K562 (cell line): ENCODE data around the gene CCDC69. TPM values are rescaled to one million over a fixed set of nuclear protein-coding genes. Genes with fewer than 3 reads are reported as not detected.

ENCODE experiments used
- BDP1 ChIP-seq: IDR thresholded peaks from 3 replicates; pipeline ENCODE4 v1.6.1; 2011; ENCODE audit not compliant: insufficient read length, insufficient read depth
- CREBBP ChIP-seq: IDR thresholded peaks from one replicate; pipeline ENCODE4 v1.6.1; 2012; ENCODE audit warnings: low read depth, mild to moderate bottlenecking, control low read depth, inconsistent platforms, low read length
- CSDE1 ChIP-seq, 2 experiments: fragments of 450-650 bp; IDR thresholded peaks; 2 replicates each; pipeline ENCODE4 v1.6.1; 2016; ENCODE audit warnings: mild to moderate bottlenecking in 1 of 2
- DMBX1 ChIP-seq: fragments of 250-450 bp; sonication (Bioruptor Pico); IDR thresholded peaks from 2 replicates; pipeline ENCODE4 v1.8.0; 2022; ENCODE audit warnings: inconsistent platforms, mild to moderate bottlenecking, moderate library complexity, borderline replicate concordance
- ETV1 ChIP-seq: fragments of 450-650 bp; conservative IDR thresholded peaks from 2 replicates; pipeline ENCODE4 v1.6.1; 2016; ENCODE audit warnings: missing genetic modification characterization, control low read depth, low read depth, missing compliant biosample characterization
- GATAD2A ChIP-seq: fragments of 450-650 bp; IDR thresholded peaks from 2 replicates; pipeline ENCODE4 v1.6.1; 2017
- HNRNPK ChIP-seq: fragments of 200-400 bp; formaldehyde crosslinking; IDR thresholded peaks from one replicate; pipeline ENCODE4 v1.6.1; 2018; ENCODE audit warnings: mild to moderate bottlenecking, low read depth, low read length; ENCODE audit not compliant: poor library complexity, severe bottlenecking
- KLF10 ChIP-seq: fragments of 250-450 bp; sonication (Bioruptor Pico); IDR thresholded peaks from 2 replicates; pipeline ENCODE4 v1.6.1; 2021; ENCODE audit warnings: matching md5 sums
- LEF1 ChIP-seq: fragments of 450-650 bp; IDR thresholded peaks from 2 replicates; pipeline ENCODE4 v1.6.1; 2016; ENCODE audit warnings: mild to moderate bottlenecking
- MBD2 ChIP-seq: sonication (generic); IDR thresholded peaks from 2 replicates; pipeline ENCODE4 v1.6.1; 2016; ENCODE audit warnings: low read depth, borderline replicate concordance
- PHF20 ChIP-seq: fragments of 450-650 bp; IDR thresholded peaks from 2 replicates; pipeline ENCODE4 v1.6.1; 2018; ENCODE audit not compliant: partially characterized antibody
- SRSF9 ChIP-seq: fragments of 200-400 bp; formaldehyde crosslinking; IDR thresholded peaks from 2 replicates; pipeline ENCODE4 v1.6.1; 2017; ENCODE audit warnings: low read depth, low read length, borderline replicate concordance
- TCF7L2 ChIP-seq: fragments of 150-350 bp; IDR thresholded peaks from 2 replicates; pipeline ENCODE4 v1.6.1; 2016; ENCODE audit warnings: low read depth, mild to moderate bottlenecking, low read length, moderate library complexity
- TCFL5 ChIP-seq: fragments of 250-450 bp; sonication (Bioruptor Pico); conservative IDR thresholded peaks from 2 replicates; pipeline ENCODE4 v1.6.1; 2021; ENCODE audit warnings: mild to moderate bottlenecking, moderate library complexity, matching md5 sums
- ZNF263 ChIP-seq: sonication (generic); formaldehyde crosslinking; IDR thresholded peaks from 2 replicates; pipeline ENCODE4 v1.8.0; 2022; ENCODE audit warnings: mild to moderate bottlenecking, missing genetic modification reagents, borderline replicate concordance
- polyA plus RNA-seq, 8 experiments: library from polyadenylated mRNA; depleted of rRNA in 4 of 8; stranded (reverse) in 5 of 8; unstranded in 3 of 8; fragments of >200 nt; fragmentation: Nextera tagmentation in 2 of 8; fragmentation: Illumina TruSeq in 1 of 8; extraction: Ambion mirVana in 2 of 8; extraction: Trizol in 1 of 8; gene quantifications; 2 replicates each; pipeline versions ENCODE4 v1.2.1 to v1.2.3, GENCODE V29; 2011 to 2014; ENCODE audit warnings: inconsistent platforms in 1 of 8, missing spikeins in 1 of 8
- total RNA-seq, 7 experiments: library from RNA; depleted of rRNA in 6 of 7; stranded (reverse); fragments of >200 nt in 6 of 7; fragmentation: Illumina TruSeq in 2 of 7; extraction: Trizol in 2 of 7; gene quantifications; 2 replicates each; pipeline versions ENCODE4 v1.2.1 to v1.2.3, GENCODE V29; 2011 to 2021; ENCODE audit warnings: low replicate concordance in 1 of 7
- TF ChIP-seq, protein P1 (sequence below): sonication (generic); formaldehyde crosslinking; IDR thresholded peaks from 2 replicates; pipeline ENCODE4 v1.8.1; 2023; ENCODE audit warnings: missing genetic modification reagents, mild to moderate bottlenecking, borderline replicate concordance
- TF ChIP-seq, protein P2 (sequence below): sonication (generic); formaldehyde crosslinking; IDR thresholded peaks from 2 replicates; pipeline ENCODE4 v1.8.0; 2022; ENCODE audit warnings: mild to moderate bottlenecking, missing genetic modification reagents
- TF ChIP-seq, protein P3 (sequence below), 2 experiments: IDR thresholded peaks; 2 replicates each; pipeline ENCODE4 v1.6.1; 2012; ENCODE audit warnings: improper control_type of control experiment in 2 of 2, low read depth in 2 of 2, low read length in 2 of 2, borderline replicate concordance in 1 of 2
- TF ChIP-seq, protein P4 (sequence below): fragments of 250-450 bp; sonication (Bioruptor Pico); IDR thresholded peaks from 2 replicates; pipeline ENCODE4 v1.4.0; 2020; ENCODE audit warnings: mild to moderate bottlenecking, moderate library complexity

Gene CCDC69
- total and polyA plus RNA-seq, 9 of the 15 experiments (the other 6 are each of a cell fraction or from before 2014, with no cell fraction given): 0.65 to 12.2 (median 7.6) TPM

DNA sequence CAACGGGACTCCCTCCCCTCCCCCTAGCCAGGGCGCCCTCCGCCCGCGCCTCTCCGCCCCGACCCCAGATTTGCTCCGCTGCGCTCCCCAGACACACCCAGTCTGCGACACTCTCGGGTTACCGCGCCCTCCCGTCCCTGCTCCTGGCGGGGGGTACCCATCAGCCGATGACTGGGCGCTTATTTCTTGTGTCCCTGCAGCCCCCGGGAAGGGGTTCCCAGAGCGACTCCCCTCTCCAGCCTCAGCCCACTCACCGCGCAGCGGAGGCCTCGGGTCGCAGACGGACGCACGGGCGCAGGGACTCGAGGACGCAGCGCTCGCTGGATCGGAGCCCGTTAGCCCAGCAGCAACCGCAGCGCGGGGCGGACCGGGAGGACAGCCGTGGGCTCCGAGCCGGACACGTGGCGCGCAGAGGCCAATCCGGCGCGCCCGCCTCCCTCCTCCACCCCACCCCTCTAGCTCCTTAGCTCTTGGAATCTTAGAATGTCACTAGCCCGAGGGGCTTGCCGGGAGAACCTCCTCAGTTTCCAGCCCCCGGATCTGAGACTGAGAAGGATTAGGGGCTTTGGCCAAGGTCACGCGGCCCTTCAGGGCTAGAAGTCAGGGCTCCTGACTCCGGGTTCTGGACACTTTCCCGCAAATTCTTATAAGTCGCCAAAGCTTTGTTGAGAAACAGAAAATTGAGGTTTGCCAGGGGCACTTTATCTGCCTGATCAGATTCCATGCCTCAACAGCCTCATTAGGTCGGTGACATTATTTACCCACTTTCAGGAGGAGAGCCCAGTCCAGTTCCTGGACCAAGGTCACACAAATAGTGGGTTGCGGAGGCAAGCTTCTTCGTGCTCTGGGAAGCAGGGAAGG lies 66.2 kb downstream of the CCDC69 start, which contains the start of gene ANXA6 (continued):
- TF ChIP-seq, protein P1, sequence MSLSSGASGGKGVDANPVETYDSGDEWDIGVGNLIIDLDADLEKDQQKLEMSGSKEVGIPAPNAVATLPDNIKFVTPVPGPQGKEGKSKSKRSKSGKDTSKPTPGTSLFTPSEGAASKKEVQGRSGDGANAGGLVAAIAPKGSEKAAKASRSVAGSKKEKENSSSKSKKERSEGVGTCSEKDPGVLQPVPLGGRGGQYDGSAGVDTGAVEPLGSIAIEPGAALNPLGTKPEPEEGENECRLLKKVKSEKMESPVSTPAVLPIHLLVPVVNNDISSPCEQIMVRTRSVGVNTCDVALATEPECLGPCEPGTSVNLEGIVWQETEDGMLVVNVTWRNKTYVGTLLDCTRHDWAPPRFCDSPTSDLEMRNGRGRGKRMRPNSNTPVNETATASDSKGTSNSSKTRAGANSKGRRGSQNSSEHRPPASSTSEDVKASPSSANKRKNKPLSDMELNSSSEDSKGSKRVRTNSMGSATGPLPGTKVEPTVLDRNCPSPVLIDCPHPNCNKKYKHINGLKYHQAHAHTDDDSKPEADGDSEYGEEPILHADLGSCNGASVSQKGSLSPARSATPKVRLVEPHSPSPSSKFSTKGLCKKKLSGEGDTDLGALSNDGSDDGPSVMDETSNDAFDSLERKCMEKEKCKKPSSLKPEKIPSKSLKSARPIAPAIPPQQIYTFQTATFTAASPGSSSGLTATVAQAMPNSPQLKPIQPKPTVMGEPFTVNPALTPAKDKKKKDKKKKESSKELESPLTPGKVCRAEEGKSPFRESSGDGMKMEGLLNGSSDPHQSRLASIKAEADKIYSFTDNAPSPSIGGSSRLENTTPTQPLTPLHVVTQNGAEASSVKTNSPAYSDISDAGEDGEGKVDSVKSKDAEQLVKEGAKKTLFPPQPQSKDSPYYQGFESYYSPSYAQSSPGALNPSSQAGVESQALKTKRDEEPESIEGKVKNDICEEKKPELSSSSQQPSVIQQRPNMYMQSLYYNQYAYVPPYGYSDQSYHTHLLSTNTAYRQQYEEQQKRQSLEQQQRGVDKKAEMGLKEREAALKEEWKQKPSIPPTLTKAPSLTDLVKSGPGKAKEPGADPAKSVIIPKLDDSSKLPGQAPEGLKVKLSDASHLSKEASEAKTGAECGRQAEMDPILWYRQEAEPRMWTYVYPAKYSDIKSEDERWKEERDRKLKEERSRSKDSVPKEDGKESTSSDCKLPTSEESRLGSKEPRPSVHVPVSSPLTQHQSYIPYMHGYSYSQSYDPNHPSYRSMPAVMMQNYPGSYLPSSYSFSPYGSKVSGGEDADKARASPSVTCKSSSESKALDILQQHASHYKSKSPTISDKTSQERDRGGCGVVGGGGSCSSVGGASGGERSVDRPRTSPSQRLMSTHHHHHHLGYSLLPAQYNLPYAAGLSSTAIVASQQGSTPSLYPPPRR: no peak
- TF ChIP-seq KLF10 (CRISPR knock-in tag) (no peak), PHF20 (peak; percentile 56), GATAD2A (peak; percentile 35; the same call in 1 of the 2 replicates), ZNF263 (CRISPR knock-in tag) (peak; percentile 82), CSDE1 (IDR thresholded peaks at IDR 0.05) (no peak), HNRNPK (no peak), TCFL5 (CRISPR knock-in tag) (no peak), TCF7L2 (no peak), ETV1 (tag) (no peak), CREBBP (no peak), SRSF9 (no peak), DMBX1 (CRISPR knock-in tag) (no peak), BDP1 (no peak), MBD2 (no peak), LEF1 (no peak)
- TF ChIP-seq, protein P2, sequence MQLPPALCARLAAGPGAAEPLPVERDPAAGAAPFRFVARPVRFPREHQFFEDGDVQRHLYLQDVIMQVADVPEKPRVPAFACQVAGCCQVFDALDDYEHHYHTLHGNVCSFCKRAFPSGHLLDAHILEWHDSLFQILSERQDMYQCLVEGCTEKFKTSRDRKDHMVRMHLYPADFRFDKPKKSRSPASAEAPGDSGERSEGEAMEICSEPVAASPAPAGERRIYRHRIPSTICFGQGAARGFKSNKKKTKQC (CRISPR knock-in tag): peak; percentile 84
- TF ChIP-seq, protein P3, sequence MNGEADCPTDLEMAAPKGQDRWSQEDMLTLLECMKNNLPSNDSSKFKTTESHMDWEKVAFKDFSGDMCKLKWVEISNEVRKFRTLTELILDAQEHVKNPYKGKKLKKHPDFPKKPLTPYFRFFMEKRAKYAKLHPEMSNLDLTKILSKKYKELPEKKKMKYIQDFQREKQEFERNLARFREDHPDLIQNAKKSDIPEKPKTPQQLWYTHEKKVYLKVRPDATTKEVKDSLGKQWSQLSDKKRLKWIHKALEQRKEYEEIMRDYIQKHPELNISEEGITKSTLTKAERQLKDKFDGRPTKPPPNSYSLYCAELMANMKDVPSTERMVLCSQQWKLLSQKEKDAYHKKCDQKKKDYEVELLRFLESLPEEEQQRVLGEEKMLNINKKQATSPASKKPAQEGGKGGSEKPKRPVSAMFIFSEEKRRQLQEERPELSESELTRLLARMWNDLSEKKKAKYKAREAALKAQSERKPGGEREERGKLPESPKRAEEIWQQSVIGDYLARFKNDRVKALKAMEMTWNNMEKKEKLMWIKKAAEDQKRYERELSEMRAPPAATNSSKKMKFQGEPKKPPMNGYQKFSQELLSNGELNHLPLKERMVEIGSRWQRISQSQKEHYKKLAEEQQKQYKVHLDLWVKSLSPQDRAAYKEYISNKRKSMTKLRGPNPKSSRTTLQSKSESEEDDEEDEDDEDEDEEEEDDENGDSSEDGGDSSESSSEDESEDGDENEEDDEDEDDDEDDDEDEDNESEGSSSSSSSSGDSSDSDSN (IDR thresholded peaks at IDR 0.05; ENCODE audit: borderline replicate concordance in 1 of 2, low read depth in 2 of 2, low read length in 2 of 2): peak in 1 of 2 experiments; percentile 79; a peak in 2 of 4 replicates
- TF ChIP-seq, protein P4, sequence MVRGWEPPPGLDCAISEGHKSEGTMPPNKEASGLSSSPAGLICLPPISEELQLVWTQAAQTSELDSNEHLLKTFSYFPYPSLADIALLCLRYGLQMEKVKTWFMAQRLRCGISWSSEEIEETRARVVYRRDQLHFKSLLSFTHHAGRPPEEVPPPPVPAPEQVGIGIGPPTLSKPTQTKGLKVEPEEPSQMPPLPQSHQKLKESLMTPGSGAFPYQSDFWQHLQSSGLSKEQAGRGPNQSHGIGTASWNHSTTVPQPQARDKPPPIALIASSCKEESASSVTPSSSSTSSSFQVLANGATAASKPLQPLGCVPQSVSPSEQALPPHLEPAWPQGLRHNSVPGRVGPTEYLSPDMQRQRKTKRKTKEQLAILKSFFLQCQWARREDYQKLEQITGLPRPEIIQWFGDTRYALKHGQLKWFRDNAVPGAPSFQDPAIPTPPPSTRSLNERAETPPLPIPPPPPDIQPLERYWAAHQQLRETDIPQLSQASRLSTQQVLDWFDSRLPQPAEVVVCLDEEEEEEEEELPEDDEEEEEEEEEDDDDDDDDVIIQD: no peak
